Left kidney (tissue), 2 donors: ENCODE results near the gene CKS2. TPM values are rescaled to one million over a fixed set of nuclear protein-coding genes. Genes with fewer than 3 reads are reported as not detected.
"Not testable (repeated sequence)": the region's sequence is repeated elsewhere in the genome, so short reads cannot be mapped to it uniquely, and the experiment has no call there.

Source experiments
- DNase-seq: peaks from one replicate; pipeline ENCODE4 v3.0.0-alpha.2; 2013
- polyA plus RNA-seq: library from polyadenylated mRNA; unstranded; fragments of 120-200 nt; gene quantifications from one replicate; pipeline ENCODE4 v1.2.1, GENCODE V29; 2013; ENCODE audit not compliant: insufficient read length

The CKS2 gene
- polyA plus RNA-seq, 1 donor = 101 TPM

- DNase-seq = no peak
These were observed 1.2 kb upstream of the CKS2 start for GRCh38 chr9:89309608-89310474.

DNA sequence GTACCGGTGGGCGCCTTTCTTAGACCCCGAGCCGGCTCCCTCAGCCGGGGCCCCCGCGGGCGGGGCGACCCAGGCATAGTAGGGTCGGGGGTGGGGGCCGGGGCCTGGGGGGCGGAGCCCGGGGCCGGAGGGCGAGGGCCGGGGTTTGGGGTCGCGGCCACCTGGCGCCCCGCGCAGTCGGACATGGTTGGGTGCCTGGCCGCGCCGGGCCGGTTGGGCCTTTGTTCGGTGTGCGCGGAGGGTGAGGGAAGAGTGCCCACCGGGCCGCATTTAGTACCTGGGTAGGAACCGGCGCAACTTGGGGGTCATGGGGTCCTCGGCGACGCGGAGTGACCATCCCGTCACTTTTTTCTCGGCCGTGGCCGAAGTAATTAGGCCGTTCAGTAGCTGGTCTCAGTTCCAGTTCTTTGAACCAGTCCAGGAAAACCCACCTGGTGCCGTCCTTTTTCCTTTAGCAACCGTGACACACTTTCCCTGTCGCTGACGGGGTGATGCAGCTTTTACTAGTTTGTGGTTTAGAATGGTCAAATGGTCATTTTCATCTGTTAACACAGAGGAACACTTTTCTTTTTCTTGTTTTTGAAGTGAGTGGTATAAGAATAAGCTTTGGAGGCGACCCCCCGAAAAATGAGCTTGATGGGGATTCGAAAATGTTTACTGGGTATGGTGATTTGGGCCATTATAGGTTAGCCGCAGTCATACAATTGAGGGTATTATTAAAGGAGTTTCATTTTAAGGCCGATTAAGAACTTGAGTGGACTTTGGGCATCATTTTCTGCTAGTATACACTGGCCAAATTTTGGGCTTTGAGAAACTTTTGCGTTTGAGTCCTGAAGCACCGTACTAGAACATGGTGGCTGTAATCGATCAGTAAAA is 589 bp downstream of the CKS2 start:
- peak; percentile 22 for DNase-seq

GRCh38 chr9:89312222-89312571 is 1.2 kb downstream of the CKS2 start:
- DNase-seq = peak; percentile 53

DNA sequence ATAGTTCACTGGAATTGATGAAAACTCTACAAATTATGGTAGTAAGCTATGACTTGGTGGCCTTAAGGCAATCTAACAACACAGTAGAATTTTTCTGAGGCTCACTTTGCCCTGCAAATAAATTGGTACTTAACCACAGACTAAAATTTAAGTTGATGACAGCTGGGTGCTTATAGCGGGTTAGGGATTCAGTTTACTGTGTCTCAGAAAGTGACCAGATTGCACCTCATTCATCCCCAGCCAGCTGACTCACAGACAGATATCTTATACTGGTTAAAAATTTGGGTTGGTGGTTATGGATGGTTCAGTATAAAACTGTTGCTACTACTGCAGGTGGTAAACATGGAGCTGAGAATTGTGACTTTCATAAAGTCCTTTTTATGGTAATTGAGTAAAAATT is 2.8 kb downstream of the CKS2 start:
- no peak for DNase-seq

GRCh38 chr9:89314955-89315354 is 4.0 kb downstream of the CKS2 start:
- no peak for DNase-seq

- no peak for DNase-seq
These were observed 4.5 kb downstream of the CKS2 start for GRCh38 chr9:89315482-89315881.

GRCh38 chr9:89317282-89317681 is 6.3 kb downstream of the CKS2 start:
- no peak for DNase-seq

DNA sequence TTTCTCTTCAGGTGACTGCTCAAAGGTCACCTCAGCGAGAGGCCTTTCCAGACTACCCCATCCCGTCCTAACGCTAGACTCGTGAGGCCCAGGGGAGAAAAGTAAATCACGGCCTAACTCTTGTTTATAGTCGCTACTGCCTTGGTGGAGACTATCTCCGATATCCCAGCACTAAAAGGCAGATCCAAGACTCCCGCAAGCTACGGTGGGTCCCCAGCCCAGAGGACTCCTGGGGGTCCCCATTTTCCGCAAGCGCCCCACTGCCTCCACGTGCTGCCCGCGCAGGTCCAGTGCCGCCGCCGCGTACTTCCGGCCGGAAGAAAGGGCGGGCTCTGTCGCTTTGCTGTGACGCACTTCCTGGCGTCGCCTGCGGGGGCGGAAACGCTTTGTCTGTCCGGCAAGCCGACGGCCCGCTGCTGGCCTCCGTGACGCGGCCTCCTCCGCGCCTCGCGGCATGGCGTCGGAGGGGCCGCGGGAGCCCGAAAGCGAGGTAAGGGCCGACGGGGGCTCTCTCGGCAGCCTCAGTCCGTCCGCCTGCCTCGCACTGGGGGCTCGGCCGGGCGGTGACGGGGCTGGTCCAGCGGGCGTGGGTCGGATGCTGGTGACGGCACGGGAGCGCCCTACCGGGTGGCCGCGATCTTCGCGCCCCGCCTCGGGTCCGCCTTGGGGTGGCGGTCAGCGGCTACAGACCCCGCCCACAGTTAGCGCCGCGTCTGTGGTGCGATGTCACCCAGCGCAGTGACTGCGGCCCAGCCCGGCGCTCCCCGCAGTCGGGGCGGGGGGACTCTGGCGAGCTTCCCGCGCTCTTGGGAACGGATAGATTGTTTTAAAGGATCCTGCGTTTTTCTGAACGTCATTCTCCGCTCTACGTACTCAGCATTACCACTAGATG is 7.4 kb downstream of the CKS2 start, which contains the start of gene SECISBP2:
TSS of gene SECISBP2 (plus strand) at position 378 of the 892 bp plus-strand sequence. CDS start at position 455, 77 bp downstream.
- DNase-seq = peak; percentile 95

GRCh38 chr9:89319015-89319905 is 8.3 kb downstream of the CKS2 start:
- no peak for DNase-seq

DNA sequence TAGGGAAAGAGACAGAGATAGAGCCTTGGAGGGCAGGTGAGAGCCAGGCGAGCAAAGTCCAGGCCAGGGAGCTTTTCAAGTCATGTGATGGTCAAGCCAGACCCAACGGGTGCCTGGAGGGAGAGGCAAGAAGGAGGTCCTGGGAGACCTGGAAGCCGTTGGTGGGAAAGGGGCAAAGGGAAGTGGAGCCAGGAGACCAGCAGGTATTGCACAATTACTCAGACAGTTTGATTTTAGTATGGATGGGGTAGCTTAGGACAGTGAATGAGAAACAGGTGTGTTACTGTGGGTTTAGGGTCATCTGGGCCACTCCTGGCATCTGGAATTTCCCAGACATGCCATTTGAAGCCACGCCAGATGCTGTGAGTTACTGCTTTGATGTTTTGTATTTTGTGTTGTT is 12.4 kb downstream of the CKS2 start:
- no peak for DNase-seq

GRCh38 chr9:89325733-89326132 is 14.7 kb downstream of the CKS2 start:
- no peak for DNase-seq

DNA sequence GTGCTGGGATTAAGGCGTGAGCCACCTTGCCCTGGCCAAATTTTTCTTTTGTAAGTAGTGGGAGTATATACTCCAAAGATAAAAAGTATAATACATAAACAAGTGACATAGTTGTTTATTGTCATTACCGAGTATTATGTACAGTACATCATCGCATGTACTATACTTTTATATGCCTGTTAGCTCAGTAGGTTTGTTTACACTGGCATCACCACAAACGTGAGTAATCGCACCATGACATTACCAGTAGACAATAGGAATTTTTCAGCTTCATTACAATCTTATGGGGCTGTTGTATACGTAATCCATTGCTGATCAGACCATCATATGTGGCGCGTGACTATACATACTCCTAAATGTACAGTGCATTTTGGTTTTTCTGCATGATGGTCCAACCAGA is 17.1 kb downstream of the CKS2 start:
- no peak for DNase-seq

DNA sequence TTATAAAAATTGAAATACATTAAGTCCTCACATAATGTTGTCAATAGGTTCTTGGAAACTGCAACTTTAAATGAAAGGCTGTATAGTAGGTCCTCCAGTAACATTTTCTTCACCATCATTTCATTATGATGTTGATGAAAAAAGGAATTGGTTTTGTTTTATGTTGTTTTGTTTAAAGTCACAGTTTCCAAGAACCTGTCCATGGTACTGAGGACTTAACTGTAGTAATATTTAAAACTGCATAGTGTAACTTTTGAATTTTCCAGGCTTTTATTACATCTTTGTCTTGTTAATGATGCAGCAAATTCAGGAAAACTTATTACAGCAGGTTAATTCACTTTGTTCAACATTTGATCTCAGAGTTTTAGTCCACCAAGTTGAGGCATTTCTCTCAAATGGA is 18.9 kb downstream of the CKS2 start:
- no peak for DNase-seq

DNA sequence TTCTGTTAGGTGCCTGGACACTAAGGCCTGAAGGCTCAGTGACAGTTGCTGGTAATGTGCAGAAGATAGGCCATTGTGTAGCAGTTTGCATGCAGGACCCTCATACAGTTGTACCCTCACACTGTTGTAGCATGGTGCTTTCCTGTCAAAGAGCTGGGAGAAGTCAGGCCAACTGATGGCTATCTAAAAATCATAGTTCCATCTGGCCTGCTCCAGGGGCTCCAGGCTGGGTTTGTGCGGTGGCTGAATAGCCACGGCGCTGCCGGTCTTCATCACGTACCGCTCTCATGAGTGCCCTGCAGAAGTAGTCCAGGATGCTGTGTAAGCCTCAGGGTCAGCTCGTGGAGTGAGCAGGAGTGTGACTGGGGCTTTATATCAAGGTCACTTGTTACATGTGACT is 19.5 kb downstream of the CKS2 start:
- no peak for DNase-seq

DNA sequence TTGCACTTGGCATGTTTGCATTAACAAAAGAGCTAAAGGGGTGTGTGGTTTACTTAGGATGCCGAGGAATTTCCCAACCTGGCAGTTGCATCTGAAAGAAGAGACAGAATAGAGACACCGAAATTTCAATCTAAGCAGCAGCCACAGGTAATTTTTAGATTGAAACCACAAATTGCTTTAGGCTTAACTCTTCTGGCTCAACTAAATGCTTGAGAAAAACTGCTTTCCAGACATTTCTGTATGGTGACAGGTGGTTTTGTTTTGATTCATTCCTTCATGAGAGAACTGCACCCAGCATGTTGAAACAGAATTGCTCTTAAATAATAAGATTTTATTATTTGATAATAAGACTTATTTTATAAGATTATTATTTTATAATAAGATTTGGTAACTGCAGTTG is 28.8 kb downstream of the CKS2 start:
- DNase-seq = no peak

GRCh38 chr9:89340332-89340731 is 29.3 kb downstream of the CKS2 start:
- DNase-seq = no peak

GRCh38 chr9:89342213-89342612 is 31.2 kb downstream of the CKS2 start:
- DNase-seq = no peak

GRCh38 chr9:89342948-89343347 is 32.0 kb downstream of the CKS2 start:
- no peak for DNase-seq

DNA sequence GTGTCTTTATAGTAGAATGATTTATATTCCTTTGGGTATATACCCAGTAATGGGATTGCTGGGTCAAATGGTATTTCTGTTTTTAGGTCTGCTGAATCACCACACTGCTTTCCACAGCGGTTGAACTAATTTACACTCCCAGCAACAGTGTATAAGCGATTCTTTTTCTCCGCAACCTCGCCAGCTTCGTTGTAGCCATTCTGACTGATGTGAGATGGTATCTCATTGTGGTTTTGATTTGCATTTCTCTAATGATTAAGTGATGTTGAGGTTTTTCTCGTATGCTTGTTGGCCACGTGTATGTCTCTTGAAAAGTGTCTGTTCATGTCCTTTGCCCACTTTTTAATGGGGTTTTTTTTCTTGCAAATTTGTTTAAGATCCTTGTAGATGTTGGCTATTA is 32.8 kb downstream of the CKS2 start:
- not testable (repeated sequence) for DNase-seq

DNA sequence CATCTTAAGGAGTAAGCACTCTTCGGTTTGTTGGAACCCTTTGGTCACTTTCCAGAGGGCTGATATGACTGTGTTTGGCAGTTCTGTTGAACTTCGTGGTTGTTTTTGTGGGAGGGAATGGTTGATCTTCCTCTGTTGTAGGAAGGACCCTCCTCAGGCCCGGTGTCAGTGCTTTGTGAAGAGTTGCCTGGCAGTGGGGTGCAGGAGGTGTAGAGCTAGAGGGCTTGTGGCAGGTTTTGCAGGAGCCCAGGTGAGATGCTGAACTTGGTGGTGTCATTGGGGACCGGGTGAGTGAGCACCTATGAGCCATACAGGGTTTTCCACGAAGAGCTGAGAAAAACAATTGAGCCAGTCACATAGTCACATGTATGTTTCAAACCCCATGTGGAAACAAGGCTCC is 34.5 kb downstream of the CKS2 start:
- no peak for DNase-seq

- no peak for DNase-seq
These were observed 35.7 kb downstream of the CKS2 start for GRCh38 chr9:89346696-89347095.
